ENCODE data around the gene LMNA. TPM values are rescaled to one million over a fixed set of nuclear protein-coding genes. Genes with fewer than 3 reads are reported as not detected.

LMNA gene
- polyA plus RNA-seq, 1 experiment: 365 TPM

- H3K4me3 ChIP-seq (ENCODE audit: low read depth, low read length): no peak overlapping the region
- no peak for TF ChIP-seq CTCF (IDR thresholded peaks at IDR 0.05; ENCODE audit: low read depth, low read length)
- no peak for DNase-seq (ENCODE audit: low read depth, low spot score)
- no peaks in the 10 kb centered on the region for H3K9me3 ChIP-seq (ENCODE audit: control insufficient read depth, insufficient read depth, low read length)
- ChIA-PET CTCF (interaction anchor here (0.6 to 1.6 kb wide), 4 partner anchors 21 to 353 kb away, joined by 3 to 10 read pairs (median 5); partner anchors contain the start of gene SLC25A44), POLR2A (interaction anchor here (0.6 to 1.3 kb wide), 6 partner anchors 9 to 83 kb away, joined by 3 to 5 read pairs (median 4); partner anchors contain the start of gene SLC25A44)
- H3K27me3 ChIP-seq (ENCODE audit: control insufficient read depth, insufficient read depth, low read length): peaks cover 13% of the 10 kb centered on the region
- H3K27ac ChIP-seq (ENCODE audit: low read depth, low read length): no peak overlapping the region
Measured at GRCh38 chr1:156150333-156151011, 36.0 kb downstream of the LMNA start.

GRCh38 chr1:156151093-156151688, 36.7 kb downstream of the LMNA start:
- Histone ChIP-seq H3K27me3 (ENCODE audit: control insufficient read depth, insufficient read depth, low read length) (peaks cover 13% of the 10 kb centered on the region), H3K4me3 (ENCODE audit: low read depth, low read length) (no peak overlapping the region), H3K9me3 (ENCODE audit: control insufficient read depth, insufficient read depth, low read length) (no peaks in the 10 kb centered on the region), H3K27ac (ENCODE audit: low read depth, low read length) (no peak overlapping the region)
- POLR2A ChIA-PET: interaction anchor here (0.7 to 1.3 kb wide), 4 partner anchors 10 to 66 kb away, joined by 3 to 4 read pairs (median 4); partner anchors contain the start of gene SLC25A44
- CTCF ChIA-PET: interaction anchor here (0.8 to 1.6 kb wide), 7 partner anchors 20 to 168 kb away, joined by 3 to 13 read pairs (median 6); partner anchors contain the start of gene SLC25A44
- TF ChIP-seq CTCF (IDR thresholded peaks at IDR 0.05; ENCODE audit: low read depth, low read length): no peak
- DNase-seq (ENCODE audit: low read depth, low spot score): no peak

- ChIA-PET CTCF (interaction anchor here (0.6 to 1.6 kb wide), 3 partner anchors 56 to 109 kb away, joined by 4 to 13 read pairs (median 6); no protein-coding TSS in a partner anchor), POLR2A (no interaction called here)
- H3K9me3 ChIP-seq (ENCODE audit: control insufficient read depth, insufficient read depth, low read length): no peaks in the 10 kb centered on the region
- no peak for TF ChIP-seq CTCF (IDR thresholded peaks at IDR 0.05; ENCODE audit: low read depth, low read length)
- no peak overlapping the region for H3K27ac ChIP-seq (ENCODE audit: low read depth, low read length)
- peaks cover 13% of the 10 kb centered on the region for H3K27me3 ChIP-seq (ENCODE audit: control insufficient read depth, insufficient read depth, low read length)
- DNase-seq (ENCODE audit: low read depth, low spot score): no peak
- H3K4me3 ChIP-seq (ENCODE audit: low read depth, low read length): no peak overlapping the region
Measured at GRCh38 chr1:156152628-156153027, 38.1 kb downstream of the LMNA start.

- no peak for DNase-seq (ENCODE audit: low read depth, low spot score)
- H3K27ac ChIP-seq (ENCODE audit: low read depth, low read length): no peak within 1 kb of the TSS
- H3K9me3 ChIP-seq (ENCODE audit: control insufficient read depth, insufficient read depth, low read length): no peaks in the 10 kb centered on the region
- TF ChIP-seq CTCF (IDR thresholded peaks at IDR 0.05; ENCODE audit: low read depth, low read length): no peak
- no peak within 1 kb of the TSS for H3K4me3 ChIP-seq (ENCODE audit: low read depth, low read length)
- POLR2A ChIA-PET: no interaction called here
- peaks cover 11% of the 10 kb centered on the region for H3K27me3 ChIP-seq (ENCODE audit: control insufficient read depth, insufficient read depth, low read length)
- CTCF ChIA-PET: no interaction called here
Measured at GRCh38 chr1:156153362-156153761, 38.9 kb downstream of the LMNA start, which contains the start of gene SEMA4A. Gene SEMA4A, plus strand, starts transcription at chr1:156153585. Its CDS starts 994 bp downstream, at chr1:156154579.
